Measurements from ENCODE around the gene RBP5. TPM values are rescaled to one million over a fixed set of nuclear protein-coding genes. Genes with fewer than 3 reads are reported as not detected.

RBP5 gene
- total RNA-seq, 1 experiment from 2014 or later = 2.7 TPM

DNA sequence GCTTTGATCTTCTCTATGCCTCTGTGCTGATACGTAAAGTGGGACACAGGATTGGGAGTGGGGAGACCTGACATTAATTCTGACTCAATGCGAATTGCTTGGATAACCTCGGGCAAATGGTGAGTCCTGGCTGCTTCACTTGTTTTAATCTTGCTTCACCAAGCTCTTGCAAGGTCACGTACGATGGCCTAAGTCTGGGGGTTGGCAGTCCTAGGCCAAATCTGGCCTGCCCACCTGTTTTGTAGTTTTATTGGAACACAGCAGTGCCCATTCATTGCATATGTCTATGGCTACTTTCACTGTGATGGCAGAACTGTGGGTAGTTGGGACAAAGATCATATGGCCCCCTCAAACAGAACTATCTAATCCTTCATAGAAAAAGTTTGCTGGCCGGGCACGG lies 14.9 kb upstream of the RBP5 start:
- H2BK5ac ChIP-seq (ENCODE audit: insufficient read length, low read length) = no peak overlapping the region
- no peaks in the 10 kb centered on the region for H3K4me1 Mint-ChIP-seq
- H3K79me2 ChIP-seq (ENCODE audit: insufficient read depth, low read length) = no peaks in the 10 kb centered on the region
- TF ChIP-seq, protein P1, sequence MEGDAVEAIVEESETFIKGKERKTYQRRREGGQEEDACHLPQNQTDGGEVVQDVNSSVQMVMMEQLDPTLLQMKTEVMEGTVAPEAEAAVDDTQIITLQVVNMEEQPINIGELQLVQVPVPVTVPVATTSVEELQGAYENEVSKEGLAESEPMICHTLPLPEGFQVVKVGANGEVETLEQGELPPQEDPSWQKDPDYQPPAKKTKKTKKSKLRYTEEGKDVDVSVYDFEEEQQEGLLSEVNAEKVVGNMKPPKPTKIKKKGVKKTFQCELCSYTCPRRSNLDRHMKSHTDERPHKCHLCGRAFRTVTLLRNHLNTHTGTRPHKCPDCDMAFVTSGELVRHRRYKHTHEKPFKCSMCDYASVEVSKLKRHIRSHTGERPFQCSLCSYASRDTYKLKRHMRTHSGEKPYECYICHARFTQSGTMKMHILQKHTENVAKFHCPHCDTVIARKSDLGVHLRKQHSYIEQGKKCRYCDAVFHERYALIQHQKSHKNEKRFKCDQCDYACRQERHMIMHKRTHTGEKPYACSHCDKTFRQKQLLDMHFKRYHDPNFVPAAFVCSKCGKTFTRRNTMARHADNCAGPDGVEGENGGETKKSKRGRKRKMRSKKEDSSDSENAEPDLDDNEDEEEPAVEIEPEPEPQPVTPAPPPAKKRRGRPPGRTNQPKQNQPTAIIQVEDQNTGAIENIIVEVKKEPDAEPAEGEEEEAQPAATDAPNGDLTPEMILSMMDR (conservative IDR thresholded peaks at IDR 0.05) = no peak
- H3K18ac ChIP-seq (ENCODE audit: insufficient read length, low read depth, low read length) = no peak overlapping the region
- H3K23me2 ChIP-seq (ENCODE audit: insufficient read length, low read depth, low read length, poor library complexity, severe bottlenecking) = no peaks in the 10 kb centered on the region
- H3T11ph ChIP-seq (ENCODE audit: low read length) = no peak overlapping the region
- H3K79me1 ChIP-seq (ENCODE audit: insufficient read depth, low read depth, low read length, poor library complexity, severe bottlenecking) = no peaks in the 10 kb centered on the region
- H3K27me3 Mint-ChIP-seq (ENCODE audit: low read depth) = no peaks in the 10 kb centered on the region; the same call in 1 of the 2 replicates
- no peak overlapping the region for H3K14ac ChIP-seq (ENCODE audit: insufficient read depth, low read length)
- H3K4me3 Mint-ChIP-seq = no peak overlapping the region
- no peak overlapping the region for H2AFZ ChIP-seq (ENCODE audit: low read length)
- H2BK120ac ChIP-seq (ENCODE audit: low read depth, low read length, poor library complexity, severe bottlenecking) = no peak overlapping the region
- no peak overlapping the region for H4K5ac ChIP-seq (ENCODE audit: insufficient read length, low read depth, low read length)
- no peak overlapping the region for H3K27ac ChIP-seq (ENCODE audit: insufficient read length, low read depth, low read length)
- H2BK20ac ChIP-seq (ENCODE audit: low read depth, low read length, poor library complexity, severe bottlenecking) = no peak overlapping the region
- no peak overlapping the region for H2AK5ac ChIP-seq (ENCODE audit: insufficient read length, low read length)
- H4K8ac ChIP-seq (replicated peaks; ENCODE audit: insufficient read length, low read depth, low read length) = no peak overlapping the region
- H3K4me2 ChIP-seq (ENCODE audit: insufficient read depth, insufficient read length, low read length) = no peak overlapping the region
- no peak overlapping the region for H3K27ac Mint-ChIP-seq
- no peaks in the 10 kb centered on the region for H3K4me1 ChIP-seq (ENCODE audit: insufficient read depth, low read length)
- no peaks in the 10 kb centered on the region for H3K9me3 ChIP-seq (ENCODE audit: control insufficient read depth, low read depth, low read length)
- H3K56ac ChIP-seq (ENCODE audit: insufficient read length, low read depth, low read length) = no peak overlapping the region
- H3K4ac ChIP-seq (ENCODE audit: low read depth, low read length) = no peak overlapping the region
- H4K91ac ChIP-seq (ENCODE audit: insufficient read length, low read depth, low read length) = no peak overlapping the region
- no peak overlapping the region for H2BK12ac ChIP-seq (ENCODE audit: insufficient read length, low read depth, low read length)
- H4K20me1 ChIP-seq (ENCODE audit: control insufficient read depth, insufficient read depth, insufficient read length) = no peaks in the 10 kb centered on the region
- H2BK15ac ChIP-seq (ENCODE audit: low read depth, low read length) = no peak overlapping the region
- H3K27me3 ChIP-seq (ENCODE audit: insufficient read depth, low read length) = no peaks in the 10 kb centered on the region
- WGBS (ENCODE audit: extremely low coverage, insufficient read length, low lambda C conversion rate) = no CpG with 5 or more reads among the region's 7 CpGs
- H3K36me3 Mint-ChIP-seq (ENCODE audit: insufficient read depth in 1 of 3, low read depth in 3 of 3) = peaks cover 6 to 41% (median 22%) of the 10 kb centered on the region in 3 experiments
- H3K9ac ChIP-seq (ENCODE audit: extremely low read depth, insufficient read length, low read length) = no peak overlapping the region
- DNase-seq = no peak
- no peaks in the 10 kb centered on the region for H3K9me3 Mint-ChIP-seq
- H3K23ac ChIP-seq (ENCODE audit: insufficient read length, low read depth, low read length) = no peak overlapping the region
